Activated naive CD8-positive, alpha-beta T cell treated with anti-CD3 and anti-CD28 coated beads for 36 hours (primary cell): ENCODE measurements around the gene NRXN3. TPM values are rescaled to one million over a fixed set of nuclear protein-coding genes. Genes with fewer than 3 reads are reported as not detected.

Experiments used
- DNase-seq: peaks from one replicate; pipeline ENCODE4 v3.0.0; 2021
- H3K27ac Mint-ChIP-seq: one replicate; pipeline ENCODE4 v1.8.0; 2022; ENCODE audit warnings: mild to moderate bottlenecking, moderate library complexity, mixed read lengths
- H3K27me3 Mint-ChIP-seq: one replicate; pipeline ENCODE4 v1.8.0; 2022; ENCODE audit warnings: mild to moderate bottlenecking, mixed read lengths
- H3K36me3 Mint-ChIP-seq: one replicate; pipeline ENCODE4 v1.8.0; 2021; ENCODE audit warnings: mild to moderate bottlenecking, mixed read lengths
- H3K4me1 Mint-ChIP-seq: one replicate; pipeline ENCODE4 v1.8.0; 2021; ENCODE audit warnings: mixed read lengths
- H3K4me3 Mint-ChIP-seq: one replicate; pipeline ENCODE4 v1.8.0; 2022; ENCODE audit warnings: mild to moderate bottlenecking, moderate library complexity, mixed read lengths
- H3K9me3 Mint-ChIP-seq: one replicate; pipeline ENCODE4 v1.8.0; 2022; ENCODE audit warnings: mixed read lengths
- total RNA-seq, 2 experiments: library from RNA; stranded (reverse); gene quantifications; one replicate each; pipeline ENCODE4 v1.2.3, GENCODE V29; 2021

NRXN3 gene
- total RNA-seq, 2 experiments from 2014 or later = not detected

DNA sequence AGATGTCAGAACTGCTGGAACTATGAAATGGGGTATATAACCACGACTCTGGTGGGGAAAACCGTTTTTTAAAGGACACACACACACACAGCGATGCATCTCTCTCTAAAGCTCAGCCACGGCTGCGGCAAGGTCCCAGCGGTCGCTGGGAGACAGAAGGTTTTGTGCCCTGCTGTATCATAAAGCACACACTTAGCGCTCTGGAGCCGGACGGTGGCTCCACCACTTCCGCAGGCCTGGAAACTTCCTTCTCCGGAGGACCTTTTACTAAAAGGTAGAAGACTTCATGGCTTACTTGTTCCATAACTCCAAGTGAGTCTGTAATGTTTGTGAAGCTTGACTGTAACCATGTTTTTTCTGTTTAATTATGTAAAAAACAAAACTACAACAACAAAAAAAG is 1691.9 kb downstream of the NRXN3 start:
- no peaks in the 10 kb centered on the region for H3K9me3 Mint-ChIP-seq
- no peaks in the 10 kb centered on the region for H3K27me3 Mint-ChIP-seq
- H3K27ac Mint-ChIP-seq = no peak overlapping the region
- no peaks in the 10 kb centered on the region for H3K4me1 Mint-ChIP-seq
- DNase-seq = no peak
- no peak overlapping the region for H3K4me3 Mint-ChIP-seq
- H3K36me3 Mint-ChIP-seq = no peaks in the 10 kb centered on the region

DNA sequence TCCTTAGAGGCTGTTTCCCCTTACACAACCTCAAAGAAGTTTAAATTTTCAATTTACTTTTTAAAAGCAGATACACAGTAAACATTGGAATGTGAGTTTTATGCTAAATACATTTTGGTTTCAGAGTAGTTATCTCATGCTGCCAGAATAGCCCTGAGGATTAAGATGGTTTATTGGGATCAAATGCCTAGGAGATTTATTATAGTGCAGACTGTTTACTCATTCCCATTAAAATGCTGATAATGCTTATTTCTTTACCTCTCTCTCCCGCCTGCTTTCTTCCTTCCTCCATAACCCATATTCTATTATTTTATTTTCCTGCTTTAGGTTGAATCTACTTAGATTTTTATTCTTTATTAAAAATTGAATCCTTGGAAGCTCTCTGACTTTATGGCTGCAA is 1701.0 kb downstream of the NRXN3 start:
- no peak overlapping the region for H3K4me3 Mint-ChIP-seq
- H3K27ac Mint-ChIP-seq = no peak overlapping the region
- H3K36me3 Mint-ChIP-seq = no peaks in the 10 kb centered on the region
- no peak for DNase-seq
- H3K27me3 Mint-ChIP-seq = no peaks in the 10 kb centered on the region
- peaks cover 2% of the 10 kb centered on the region for H3K9me3 Mint-ChIP-seq
- no peaks in the 10 kb centered on the region for H3K4me1 Mint-ChIP-seq

DNA sequence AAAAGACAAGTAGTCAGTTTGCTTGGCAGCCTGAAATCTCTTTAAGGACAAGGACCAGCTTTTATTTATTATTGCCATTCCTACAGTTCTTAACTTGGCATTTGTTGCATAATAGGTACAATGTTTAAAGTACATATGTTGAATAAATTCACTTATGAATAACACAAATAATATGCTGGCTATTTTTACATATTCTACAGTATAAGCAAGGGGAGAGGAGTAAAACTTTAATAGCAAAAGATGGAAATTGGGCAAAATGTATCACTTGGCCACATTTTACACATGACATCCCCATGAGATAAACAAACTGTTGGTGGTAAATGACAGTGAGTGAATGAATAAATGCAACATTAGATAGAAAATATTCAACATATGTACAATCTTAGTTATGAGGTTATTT is 1708.1 kb downstream of the NRXN3 start:
- no peaks in the 10 kb centered on the region for H3K9me3 Mint-ChIP-seq
- H3K27ac Mint-ChIP-seq = no peak overlapping the region
- H3K4me1 Mint-ChIP-seq = no peaks in the 10 kb centered on the region
- no peaks in the 10 kb centered on the region for H3K36me3 Mint-ChIP-seq
- H3K27me3 Mint-ChIP-seq = no peaks in the 10 kb centered on the region
- DNase-seq = no peak
- H3K4me3 Mint-ChIP-seq = no peak overlapping the region

DNA sequence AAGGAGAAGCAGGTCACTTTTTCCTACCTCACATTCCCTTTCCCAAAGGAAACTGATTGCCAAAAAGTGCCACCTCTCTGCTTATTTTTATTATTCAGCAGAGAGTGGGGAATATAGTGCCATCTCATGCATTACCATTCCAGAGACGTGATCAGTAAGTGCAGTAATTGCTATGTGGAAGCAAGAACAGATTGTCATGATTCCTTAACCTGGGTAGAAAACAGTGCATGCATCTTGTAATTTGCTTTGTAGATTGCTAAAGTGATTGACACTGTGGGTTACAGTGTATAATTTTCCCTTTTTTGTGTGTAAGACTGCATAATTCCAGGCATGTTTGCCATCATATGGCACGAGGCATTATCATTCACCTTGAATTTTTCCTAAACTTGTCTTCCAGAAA is 1708.6 kb downstream of the NRXN3 start:
- Mint-ChIP-seq H3K4me1 (no peaks in the 10 kb centered on the region), H3K36me3 (no peaks in the 10 kb centered on the region), H3K4me3 (no peak overlapping the region), H3K27me3 (no peaks in the 10 kb centered on the region), H3K27ac (no peak overlapping the region), H3K9me3 (no peaks in the 10 kb centered on the region)
- DNase-seq = no peak

DNA sequence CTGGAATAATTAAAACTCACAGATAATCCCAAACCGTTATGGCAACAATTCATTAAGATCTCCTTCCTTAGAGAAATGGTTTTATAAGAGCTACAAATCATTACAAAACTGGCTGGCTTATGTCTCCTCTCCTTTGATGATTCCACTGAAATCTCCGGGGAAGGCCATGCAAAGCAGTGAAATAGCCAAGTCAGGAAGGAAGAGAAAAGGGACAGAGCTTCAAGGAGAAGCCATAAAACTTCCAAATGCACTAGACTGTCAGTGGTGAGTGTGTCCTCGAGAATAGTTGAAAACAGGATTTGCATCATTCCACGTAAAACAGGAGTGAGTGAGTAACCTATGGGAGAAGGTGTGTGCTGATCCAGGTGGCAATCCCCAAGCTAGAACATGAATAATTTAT is 1711.1 kb downstream of the NRXN3 start:
- Mint-ChIP-seq H3K9me3 (no peaks in the 10 kb centered on the region), H3K27ac (no peak overlapping the region), H3K27me3 (no peaks in the 10 kb centered on the region), H3K36me3 (no peaks in the 10 kb centered on the region), H3K4me3 (no peak overlapping the region), H3K4me1 (no peaks in the 10 kb centered on the region)
- no peak for DNase-seq

DNA sequence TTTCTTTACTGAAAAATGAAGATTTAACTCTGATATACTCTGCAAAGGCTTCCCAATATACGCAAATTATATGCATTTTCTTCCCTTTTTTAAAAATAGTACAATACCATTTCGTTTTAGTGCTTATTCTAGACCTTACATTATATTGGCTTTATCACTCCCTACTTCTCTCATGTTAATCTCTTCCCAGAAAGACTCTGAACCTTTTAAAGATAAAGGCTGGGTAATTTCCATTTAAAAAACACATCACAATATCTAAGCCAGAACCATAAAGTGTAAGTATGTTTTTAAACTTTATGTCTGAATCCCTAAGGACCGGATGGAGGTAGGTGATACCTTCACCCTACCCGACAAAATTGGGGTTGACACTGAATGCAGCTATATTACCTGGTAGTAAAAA is 1720.4 kb downstream of the NRXN3 start:
- H3K36me3 Mint-ChIP-seq = no peaks in the 10 kb centered on the region
- H3K27ac Mint-ChIP-seq = no peak overlapping the region
- no peaks in the 10 kb centered on the region for H3K9me3 Mint-ChIP-seq
- H3K4me1 Mint-ChIP-seq = no peaks in the 10 kb centered on the region
- no peak overlapping the region for H3K4me3 Mint-ChIP-seq
- no peak for DNase-seq
- H3K27me3 Mint-ChIP-seq = no peaks in the 10 kb centered on the region

DNA sequence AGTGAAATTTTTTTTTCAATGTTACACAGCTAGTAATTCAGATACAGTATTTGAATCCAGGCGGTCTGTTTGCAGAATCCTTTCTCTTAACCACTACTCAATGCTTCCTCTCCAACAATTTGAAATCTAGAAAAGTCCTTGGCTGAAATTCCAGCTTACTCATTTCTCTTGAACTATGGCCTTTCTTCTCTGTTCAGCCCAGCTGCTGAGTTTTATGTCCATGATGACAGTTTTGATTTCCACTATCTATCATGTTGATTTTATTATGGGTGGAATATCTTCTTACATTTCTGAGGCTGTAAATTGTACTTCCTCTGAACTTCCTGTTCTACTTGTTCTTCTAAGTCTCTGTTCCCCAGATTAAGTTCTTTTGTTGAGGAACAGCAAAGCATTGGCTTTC is 1725.8 kb downstream of the NRXN3 start:
- no peak overlapping the region for H3K27ac Mint-ChIP-seq
- no peaks in the 10 kb centered on the region for H3K4me1 Mint-ChIP-seq
- H3K27me3 Mint-ChIP-seq = no peaks in the 10 kb centered on the region
- no peaks in the 10 kb centered on the region for H3K36me3 Mint-ChIP-seq
- no peaks in the 10 kb centered on the region for H3K9me3 Mint-ChIP-seq
- H3K4me3 Mint-ChIP-seq = no peak overlapping the region
- DNase-seq = no peak

DNA sequence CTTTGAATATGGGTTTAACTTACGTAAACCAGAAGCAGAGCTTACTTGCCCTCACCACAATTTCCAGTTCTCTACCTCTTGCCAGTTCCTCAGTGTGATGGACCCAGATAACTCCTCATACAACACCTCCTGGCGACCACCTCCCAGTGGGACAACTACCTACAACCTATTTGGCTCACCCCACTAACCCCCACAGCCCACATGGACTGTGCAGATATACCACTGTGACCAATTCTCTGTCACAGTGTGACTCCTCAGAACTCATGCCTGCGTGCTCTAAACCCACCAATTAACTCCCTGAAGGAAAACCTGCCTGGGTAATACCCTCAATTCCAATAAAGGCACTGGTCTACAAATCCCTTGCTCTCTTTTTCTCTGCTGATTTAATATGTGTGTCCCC is 1729.4 kb downstream of the NRXN3 start:
- DNase-seq = no peak
- Mint-ChIP-seq H3K36me3 (no peaks in the 10 kb centered on the region), H3K4me3 (no peak overlapping the region), H3K9me3 (peaks cover 2% of the 10 kb centered on the region), H3K27ac (no peak overlapping the region), H3K27me3 (no peaks in the 10 kb centered on the region), H3K4me1 (no peaks in the 10 kb centered on the region)

DNA sequence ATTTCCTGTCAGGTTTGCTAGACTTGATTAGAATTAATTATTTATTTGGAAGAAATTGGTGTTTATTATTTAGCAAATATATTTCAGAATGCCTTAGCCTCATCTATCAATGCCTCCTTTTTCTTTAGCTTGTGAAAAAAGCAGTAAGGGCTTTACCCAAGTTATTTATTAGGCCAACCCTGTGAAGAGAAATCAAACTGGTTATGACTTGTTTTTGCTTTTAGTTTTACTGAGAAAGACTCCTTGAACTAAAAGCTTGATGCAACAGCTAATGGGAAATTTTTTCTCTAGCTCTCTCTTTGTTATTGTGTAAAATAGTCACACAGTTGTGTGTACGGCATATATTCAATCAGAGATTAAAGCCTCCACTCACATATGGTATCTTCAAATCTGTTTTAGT is 1734.3 kb downstream of the NRXN3 start:
- H3K4me1 Mint-ChIP-seq = no peaks in the 10 kb centered on the region
- DNase-seq = no peak
- no peak overlapping the region for H3K4me3 Mint-ChIP-seq
- H3K27ac Mint-ChIP-seq = no peak overlapping the region
- H3K9me3 Mint-ChIP-seq = peaks cover 3% of the 10 kb centered on the region
- H3K36me3 Mint-ChIP-seq = no peaks in the 10 kb centered on the region
- H3K27me3 Mint-ChIP-seq = no peaks in the 10 kb centered on the region

DNA sequence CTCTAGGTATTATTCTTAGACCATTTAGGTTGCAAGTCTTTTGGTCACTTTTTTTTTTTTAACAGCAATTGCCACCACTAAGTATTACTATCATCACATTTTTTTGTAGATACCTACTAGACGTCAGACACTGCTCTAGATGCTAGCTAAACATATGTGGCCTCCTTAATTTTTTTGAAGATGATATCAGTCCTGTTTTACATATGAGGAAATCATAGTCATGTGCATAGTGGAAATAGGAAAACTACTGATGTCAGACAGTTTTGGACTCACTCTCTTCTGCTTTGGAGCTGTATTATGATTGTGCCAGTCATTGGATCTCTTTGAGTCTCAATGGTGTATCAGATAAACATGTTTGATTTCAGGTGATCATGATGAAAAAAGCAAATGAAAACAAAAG is 1736.8 kb downstream of the NRXN3 start:
- Mint-ChIP-seq H3K4me3 (no peak overlapping the region), H3K27me3 (no peaks in the 10 kb centered on the region), H3K27ac (no peak overlapping the region), H3K9me3 (peaks cover 3% of the 10 kb centered on the region), H3K36me3 (no peaks in the 10 kb centered on the region), H3K4me1 (no peaks in the 10 kb centered on the region)
- DNase-seq = no peak

DNA sequence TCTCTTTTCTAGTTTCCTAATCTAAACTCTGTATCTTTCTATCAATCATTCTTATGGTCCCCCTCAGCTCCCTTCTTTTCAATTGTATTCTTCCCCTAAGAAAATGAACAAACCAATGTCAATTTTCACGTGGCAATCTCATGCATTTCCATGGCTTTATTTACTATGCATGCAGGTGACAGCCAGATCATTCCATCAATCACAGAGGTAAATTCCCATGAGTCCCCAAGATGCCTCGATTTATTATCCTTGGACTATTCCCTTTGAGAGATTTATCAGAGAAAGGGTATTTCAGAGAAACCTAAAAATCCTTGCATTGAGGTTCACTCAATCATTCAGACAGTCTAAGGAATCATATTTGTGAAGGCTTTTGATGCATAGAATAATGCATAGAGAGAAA is 1739.9 kb downstream of the NRXN3 start:
- Mint-ChIP-seq H3K27me3 (no peaks in the 10 kb centered on the region), H3K9me3 (peaks cover 3% of the 10 kb centered on the region), H3K4me1 (no peaks in the 10 kb centered on the region), H3K36me3 (no peaks in the 10 kb centered on the region), H3K27ac (no peak overlapping the region), H3K4me3 (no peak overlapping the region)
- DNase-seq = no peak

DNA sequence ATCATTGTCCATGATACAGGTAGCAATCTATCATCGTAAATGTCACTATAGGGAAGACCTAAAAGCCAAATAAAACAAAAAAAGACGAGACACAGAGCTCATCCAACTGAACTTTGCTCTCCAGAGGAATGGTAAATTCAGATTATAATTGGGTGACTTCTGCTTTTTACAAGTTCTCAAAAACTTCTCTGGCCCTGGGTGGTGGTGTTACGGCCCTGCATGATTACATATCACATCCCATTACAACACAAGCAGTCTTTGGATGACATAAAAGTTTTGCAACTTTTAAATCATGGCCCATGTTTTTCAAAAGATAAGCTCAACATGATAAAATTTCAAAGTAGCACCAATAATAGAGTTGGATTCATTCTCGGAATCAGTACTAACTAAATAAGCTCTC is 1741.6 kb downstream of the NRXN3 start:
- Mint-ChIP-seq H3K27me3 (no peaks in the 10 kb centered on the region), H3K4me1 (no peaks in the 10 kb centered on the region), H3K4me3 (no peak overlapping the region), H3K27ac (no peak overlapping the region), H3K9me3 (peaks cover 2% of the 10 kb centered on the region), H3K36me3 (no peaks in the 10 kb centered on the region)
- no peak for DNase-seq

DNA sequence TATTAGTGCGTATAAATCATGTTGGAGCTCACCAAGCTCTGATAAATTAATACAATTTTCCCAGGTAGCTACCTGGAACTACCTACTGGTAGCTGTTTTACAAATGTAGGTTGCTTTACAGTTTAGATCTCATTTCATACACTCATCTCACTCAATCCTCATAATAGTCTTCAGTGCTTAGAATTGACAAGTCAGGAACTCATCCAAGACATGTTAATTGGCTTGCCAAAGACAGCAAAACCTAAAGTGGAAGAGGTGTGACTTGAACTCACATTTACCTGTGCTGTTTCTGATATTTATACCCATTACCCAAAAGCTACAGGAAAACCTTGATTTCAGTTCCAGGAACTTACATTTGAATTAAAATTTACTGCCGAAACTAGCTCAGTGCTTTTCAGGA is 1744.4 kb downstream of the NRXN3 start:
- Mint-ChIP-seq H3K36me3 (no peaks in the 10 kb centered on the region), H3K4me1 (no peaks in the 10 kb centered on the region), H3K27me3 (no peaks in the 10 kb centered on the region), H3K27ac (no peak overlapping the region), H3K4me3 (no peak overlapping the region), H3K9me3 (peaks cover 3% of the 10 kb centered on the region)
- DNase-seq = no peak

DNA sequence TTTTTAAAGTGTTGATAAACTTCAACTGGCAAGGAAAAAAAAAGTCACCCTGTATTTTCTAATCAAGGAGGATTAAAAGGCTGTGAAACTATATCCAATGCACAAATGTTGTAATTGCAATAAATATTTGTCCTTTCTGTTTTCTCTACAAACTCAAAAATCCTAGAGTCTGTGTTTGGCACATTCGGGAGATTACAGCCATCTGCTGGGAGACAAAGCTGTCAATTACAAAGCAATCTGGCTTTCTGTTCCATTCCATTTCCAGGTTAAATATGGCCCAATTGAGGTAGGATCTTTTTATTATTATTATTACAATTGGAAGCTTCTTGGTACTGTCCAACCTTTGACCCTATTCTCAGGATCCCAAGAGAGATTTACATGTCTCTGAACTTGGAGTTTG is 1745.2 kb downstream of the NRXN3 start:
- H3K27me3 Mint-ChIP-seq = no peaks in the 10 kb centered on the region

DNA sequence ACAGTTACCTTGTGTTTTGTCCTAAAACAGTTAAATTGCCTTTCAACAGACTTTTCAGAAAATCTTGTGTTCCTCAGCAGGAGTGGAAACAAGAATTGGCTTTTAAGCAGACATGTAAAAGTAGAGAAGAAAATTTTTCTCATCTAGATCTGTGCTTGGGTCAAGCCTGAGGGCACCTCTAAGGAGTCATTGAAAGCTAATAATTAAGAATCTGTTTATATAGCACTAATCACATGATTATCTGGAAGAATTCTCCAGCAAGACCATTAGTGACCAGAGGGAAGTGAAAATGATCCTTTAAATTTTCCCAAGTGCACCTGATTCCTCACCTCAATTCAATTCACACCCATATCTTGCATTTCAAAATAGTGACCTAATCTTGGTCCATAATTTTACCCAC is 1746.1 kb downstream of the NRXN3 start:
- no peaks in the 10 kb centered on the region for H3K36me3 Mint-ChIP-seq
- no peaks in the 10 kb centered on the region for H3K4me1 Mint-ChIP-seq
- H3K9me3 Mint-ChIP-seq = peaks cover 7% of the 10 kb centered on the region
- no peak overlapping the region for H3K27ac Mint-ChIP-seq
- H3K27me3 Mint-ChIP-seq = no peaks in the 10 kb centered on the region
- DNase-seq = no peak
- no peak overlapping the region for H3K4me3 Mint-ChIP-seq

More for the DNA sequence above, 1745.2 kb downstream of the NRXN3 start:
- no peak for DNase-seq
- Mint-ChIP-seq H3K27ac (no peak overlapping the region), H3K9me3 (peaks cover 3% of the 10 kb centered on the region), H3K36me3 (no peaks in the 10 kb centered on the region), H3K4me3 (no peak overlapping the region), H3K4me1 (no peaks in the 10 kb centered on the region)

DNA sequence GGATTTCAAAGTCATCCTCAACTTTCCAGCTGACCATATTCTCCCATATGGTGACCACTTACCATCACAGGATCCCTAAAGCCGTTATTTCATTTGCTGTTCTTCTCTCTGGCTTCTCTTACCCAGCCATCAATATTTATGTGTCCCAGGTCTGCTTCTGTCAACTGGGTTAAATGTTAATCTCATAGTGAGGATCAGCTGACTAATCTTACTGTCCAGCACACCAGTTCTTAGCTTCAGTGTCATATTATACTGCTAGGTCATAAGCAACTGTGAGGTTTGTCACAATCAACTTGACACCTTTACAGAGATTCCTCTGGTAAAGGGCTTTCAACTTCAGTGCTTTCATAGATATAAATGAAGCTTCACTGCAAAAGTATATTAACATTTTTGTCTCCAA is 1746.7 kb downstream of the NRXN3 start:
- Mint-ChIP-seq H3K9me3 (peaks cover 7% of the 10 kb centered on the region), H3K4me1 (no peaks in the 10 kb centered on the region), H3K36me3 (no peaks in the 10 kb centered on the region), H3K4me3 (no peak overlapping the region), H3K27ac (no peak overlapping the region), H3K27me3 (no peaks in the 10 kb centered on the region)
- no peak for DNase-seq
